HUES48 (cell line): ENCODE results near the gene UBE2J1.
"Not testable (repeated sequence)": the region's sequence is repeated elsewhere in the genome, so short reads cannot be mapped to it uniquely, and the experiment has no call there.

Experiments
- H3K27ac ChIP-seq: one replicate; pipeline ENCODE4 v1.7.0; 2013; ENCODE audit warnings: low read depth, low read length, inconsistent platforms
- H3K27me3 ChIP-seq: 2 replicates; pipeline ENCODE4 v1.6.1; 2013; ENCODE audit warnings: mild to moderate bottlenecking, low read length; ENCODE audit not compliant: control insufficient read depth, insufficient read depth
- H3K36me3 ChIP-seq: 2 replicates; pipeline ENCODE4 v1.6.1; 2013; ENCODE audit warnings: low read length; ENCODE audit not compliant: control insufficient read depth, insufficient read depth
- H3K4me1 ChIP-seq: 2 replicates; pipeline ENCODE4 v1.6.1; 2013; ENCODE audit warnings: mild to moderate bottlenecking, low read length; ENCODE audit not compliant: control insufficient read depth, insufficient read depth
- H3K4me3 ChIP-seq: 2 replicates; pipeline ENCODE4 v1.5.1; 2013; ENCODE audit warnings: mild to moderate bottlenecking, low read depth, low read length
- H3K9ac ChIP-seq: 2 replicates; pipeline ENCODE4 v1.6.1; 2013; ENCODE audit warnings: mild to moderate bottlenecking, low read depth, low read length, moderate library complexity
- H3K9me3 ChIP-seq: 2 replicates; pipeline ENCODE4 v1.6.1; 2013; ENCODE audit warnings: low read length; ENCODE audit not compliant: control insufficient read depth, insufficient read depth

UBE2J1 gene

DNA sequence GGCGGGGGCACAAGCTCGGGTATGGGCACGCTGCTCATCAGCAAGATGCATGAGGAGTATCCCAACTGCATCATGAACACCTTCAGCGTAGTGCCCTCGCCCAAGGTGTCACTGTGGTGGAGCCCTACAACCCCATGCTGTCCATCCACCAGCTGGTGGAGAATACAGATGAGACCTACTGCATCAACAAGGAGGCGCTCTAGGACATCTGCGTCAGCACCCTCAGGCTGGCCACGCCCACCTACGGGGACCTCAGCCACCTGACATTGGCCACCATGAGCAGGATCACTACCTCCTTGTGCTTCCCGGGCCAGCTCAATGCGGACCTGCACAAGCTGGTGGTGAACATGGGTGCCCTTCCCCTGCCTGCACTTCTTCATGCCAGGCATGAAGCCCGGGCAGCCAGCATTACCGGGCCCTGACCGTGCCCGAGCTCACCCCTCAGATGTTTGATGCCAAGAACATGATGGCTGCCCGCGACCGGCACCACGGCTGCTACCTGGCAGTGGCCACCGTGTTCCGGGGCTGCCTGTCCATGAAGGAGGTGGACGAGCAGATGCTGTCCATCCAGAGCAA is 50.2 kb downstream of the UBE2J1 start:
- Histone ChIP-seq H3K4me3 (no peak overlapping the region), H3K9ac (no peak overlapping the region), H3K36me3 (no peaks in the 10 kb centered on the region), H3K27ac (no peak overlapping the region), H3K27me3 (no peaks in the 10 kb centered on the region), H3K9me3 (no peaks in the 10 kb centered on the region), H3K4me1 (no peaks in the 10 kb centered on the region)

DNA sequence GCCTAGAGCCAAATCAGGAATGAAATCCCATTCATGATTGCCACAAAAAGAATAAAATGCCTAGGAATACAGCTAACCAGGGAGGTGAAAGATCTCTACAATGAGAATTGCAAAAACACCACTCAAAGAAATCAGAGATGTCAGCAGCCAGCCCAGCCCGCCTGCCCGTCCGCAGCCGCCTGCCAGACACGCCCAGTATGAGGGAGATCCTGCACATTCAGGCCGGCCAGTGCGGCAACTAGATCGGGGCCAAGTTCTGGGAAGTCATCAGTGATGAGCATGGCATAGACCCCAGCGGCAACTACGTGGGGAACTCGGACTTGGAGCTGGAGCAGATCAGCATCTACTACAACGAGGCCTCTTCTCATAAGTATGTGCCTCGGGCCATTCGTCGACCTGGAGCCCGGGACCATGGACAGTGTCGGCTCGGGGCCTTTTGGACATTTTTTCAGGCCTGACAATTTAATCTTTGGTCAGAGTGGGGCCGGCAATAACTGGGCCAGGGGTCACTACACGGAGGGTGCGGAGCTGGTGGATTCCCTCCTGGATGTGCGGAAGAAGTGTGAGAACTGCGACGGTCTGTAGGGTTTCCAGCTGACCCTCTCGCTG is 50.8 kb downstream of the UBE2J1 start:
- no peak overlapping the region for H3K27ac ChIP-seq
- H3K9me3 ChIP-seq = no peaks in the 10 kb centered on the region
- H3K36me3 ChIP-seq = no peaks in the 10 kb centered on the region
- H3K4me1 ChIP-seq = no peaks in the 10 kb centered on the region
- no peak overlapping the region for H3K4me3 ChIP-seq
- H3K27me3 ChIP-seq = no peaks in the 10 kb centered on the region
- H3K9ac ChIP-seq = no peak overlapping the region

DNA sequence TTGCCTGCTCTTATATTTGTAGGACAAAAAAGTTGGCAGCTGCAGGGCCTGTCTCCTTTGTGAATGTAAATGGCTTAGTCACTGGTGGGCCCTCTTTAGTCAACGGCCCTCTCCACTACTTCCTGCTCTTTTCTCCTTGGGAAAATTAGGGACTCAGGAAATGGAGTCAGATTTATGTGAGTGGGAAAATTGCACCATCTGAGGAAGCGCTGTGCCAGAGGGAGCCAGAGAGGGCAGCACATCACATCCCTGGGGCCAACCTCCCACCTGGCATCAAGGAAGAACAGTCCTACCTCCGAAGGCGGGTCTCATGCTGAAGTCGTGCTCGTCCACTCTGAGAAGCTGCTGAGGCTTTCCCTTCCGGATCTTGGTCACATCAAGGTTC is 53.1 kb downstream of the UBE2J1 start:
- H3K27me3 ChIP-seq = no peaks in the 10 kb centered on the region
- no peaks in the 10 kb centered on the region for H3K9me3 ChIP-seq
- no peaks in the 10 kb centered on the region for H3K4me1 ChIP-seq
- no peak overlapping the region for H3K9ac ChIP-seq
- peak overlapping the region; percentile 5 for H3K27ac ChIP-seq
- no peak overlapping the region for H3K4me3 ChIP-seq
- no peaks in the 10 kb centered on the region for H3K36me3 ChIP-seq

DNA sequence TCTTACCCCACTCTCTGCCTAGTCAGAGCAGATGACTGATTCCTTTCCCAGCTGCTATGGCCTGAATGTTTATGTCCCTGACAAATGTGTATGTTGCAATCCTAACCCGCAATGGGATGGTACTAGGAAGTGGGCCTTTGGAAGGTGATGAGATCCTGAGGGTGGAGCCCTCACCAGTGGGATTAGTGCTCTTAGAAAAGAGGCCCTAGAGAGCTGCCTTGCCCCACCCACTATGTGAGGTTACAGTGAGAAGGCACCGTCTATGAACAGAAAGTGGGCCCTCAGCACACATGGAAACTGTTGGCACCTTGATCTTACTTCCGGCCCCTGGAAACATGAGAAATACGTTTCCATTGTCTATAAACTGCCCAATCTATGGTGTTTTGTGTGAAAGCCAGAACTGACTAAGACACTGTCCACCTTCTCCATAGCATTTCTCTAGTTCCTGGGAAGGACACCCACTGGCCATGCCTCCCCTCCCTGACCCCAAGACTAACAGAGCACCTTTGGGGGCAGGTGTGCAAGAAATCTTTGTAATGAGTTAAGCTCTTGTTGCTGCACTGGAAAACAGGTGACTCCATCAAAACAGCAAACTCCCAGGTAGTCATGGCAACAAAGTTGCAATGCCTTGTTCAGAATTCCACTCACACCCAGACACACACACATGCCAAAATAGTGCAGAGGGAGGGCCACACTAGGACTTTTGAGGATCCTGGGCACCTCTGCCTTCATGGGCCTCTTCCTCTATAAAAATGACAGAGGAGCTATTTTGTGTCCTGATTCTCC is 53.6 kb downstream of the UBE2J1 start:
- no peak overlapping the region for H3K4me3 ChIP-seq
- no peaks in the 10 kb centered on the region for H3K4me1 ChIP-seq
- peak overlapping the region; percentile 5 for H3K27ac ChIP-seq
- H3K9ac ChIP-seq = no peak overlapping the region
- no peaks in the 10 kb centered on the region for H3K36me3 ChIP-seq
- H3K27me3 ChIP-seq = no peaks in the 10 kb centered on the region
- H3K9me3 ChIP-seq = no peaks in the 10 kb centered on the region

DNA sequence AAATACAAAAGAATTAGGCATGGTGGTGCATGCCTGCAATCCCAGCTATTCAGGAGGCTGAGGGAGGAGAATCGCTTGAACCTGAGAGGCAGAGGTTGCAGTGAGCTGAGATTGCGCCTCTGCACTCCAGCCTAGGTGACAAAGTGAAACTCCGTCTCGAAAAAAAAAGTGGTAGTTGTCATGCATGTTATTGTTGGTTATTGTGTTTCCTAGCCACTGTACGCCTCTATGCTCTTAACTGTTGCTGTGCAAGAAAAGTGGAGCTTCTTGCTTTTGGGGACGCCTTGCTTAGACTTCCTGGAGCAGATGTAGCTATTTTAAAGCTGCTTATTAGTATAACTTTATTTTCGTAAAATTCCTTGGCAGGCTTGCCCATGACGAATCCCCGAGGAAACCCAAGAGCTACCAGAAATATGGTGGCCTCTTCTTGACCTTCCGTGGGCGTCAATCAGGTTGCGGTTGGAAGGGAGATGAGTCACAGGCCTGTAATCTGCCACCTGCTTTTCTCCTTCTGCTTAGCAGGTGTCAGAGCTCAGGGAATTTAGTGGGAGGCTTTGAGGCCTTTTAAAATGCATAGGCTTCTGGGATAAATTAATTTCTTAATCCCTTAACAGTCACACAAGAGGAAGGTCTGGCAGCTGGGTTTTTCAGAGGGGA is 54.7 kb downstream of the UBE2J1 start:
- Histone ChIP-seq H3K27me3 (no peaks in the 10 kb centered on the region), H3K27ac (peak overlapping the region; percentile 50), H3K4me1 (no peaks in the 10 kb centered on the region), H3K9ac (no peak overlapping the region), H3K9me3 (no peaks in the 10 kb centered on the region), H3K4me3 (no peak overlapping the region), H3K36me3 (no peaks in the 10 kb centered on the region)

DNA sequence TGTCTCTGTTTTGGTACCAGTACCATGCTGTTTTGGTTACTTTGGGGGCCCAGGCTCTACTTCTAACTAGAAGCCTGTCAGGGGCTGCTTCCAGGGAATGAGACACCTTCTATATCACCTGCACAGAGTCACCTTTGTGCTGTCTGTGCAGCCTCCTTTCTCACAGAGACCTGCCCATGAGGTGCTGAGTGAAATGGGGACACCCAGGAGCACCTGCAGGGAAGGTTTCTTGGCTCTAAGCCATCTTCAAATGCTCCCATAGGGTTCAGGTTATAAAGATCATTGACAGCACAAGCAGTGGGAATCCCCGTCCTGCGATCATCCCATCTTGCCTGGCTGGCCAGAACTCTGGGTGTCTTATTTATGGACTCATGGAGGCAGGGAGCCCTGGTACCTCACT is 56.5 kb downstream of the UBE2J1 start:
- no peaks in the 10 kb centered on the region for H3K27me3 ChIP-seq
- no peak overlapping the region for H3K27ac ChIP-seq
- no peaks in the 10 kb centered on the region for H3K9me3 ChIP-seq
- no peaks in the 10 kb centered on the region for H3K36me3 ChIP-seq
- H3K4me3 ChIP-seq = no peak overlapping the region
- no peaks in the 10 kb centered on the region for H3K4me1 ChIP-seq
- no peak overlapping the region for H3K9ac ChIP-seq

DNA sequence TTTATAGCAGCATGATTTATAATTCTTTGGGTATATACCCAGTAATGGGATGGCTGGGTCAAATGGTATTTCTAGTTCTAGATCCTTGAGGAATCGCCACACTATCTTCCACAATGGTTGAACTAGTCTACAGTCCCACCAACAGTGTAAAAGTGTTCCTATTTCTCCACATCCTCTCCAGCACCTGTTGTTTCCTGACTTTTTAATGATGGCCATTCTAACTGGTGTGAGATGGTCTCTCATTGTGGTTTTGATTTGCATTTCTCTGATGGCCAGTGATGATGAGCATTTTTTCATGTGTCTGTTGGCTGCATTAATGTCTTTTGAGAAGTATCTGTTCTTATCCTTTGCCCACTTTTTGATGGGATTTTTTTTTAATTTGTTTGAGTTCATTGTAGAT is 57.4 kb downstream of the UBE2J1 start:
- H3K9me3 ChIP-seq, H3K27ac ChIP-seq, H3K4me3 ChIP-seq, H3K4me1 ChIP-seq, H3K9ac ChIP-seq, H3K27me3 ChIP-seq, H3K36me3 ChIP-seq: not testable (repeated sequence)

DNA sequence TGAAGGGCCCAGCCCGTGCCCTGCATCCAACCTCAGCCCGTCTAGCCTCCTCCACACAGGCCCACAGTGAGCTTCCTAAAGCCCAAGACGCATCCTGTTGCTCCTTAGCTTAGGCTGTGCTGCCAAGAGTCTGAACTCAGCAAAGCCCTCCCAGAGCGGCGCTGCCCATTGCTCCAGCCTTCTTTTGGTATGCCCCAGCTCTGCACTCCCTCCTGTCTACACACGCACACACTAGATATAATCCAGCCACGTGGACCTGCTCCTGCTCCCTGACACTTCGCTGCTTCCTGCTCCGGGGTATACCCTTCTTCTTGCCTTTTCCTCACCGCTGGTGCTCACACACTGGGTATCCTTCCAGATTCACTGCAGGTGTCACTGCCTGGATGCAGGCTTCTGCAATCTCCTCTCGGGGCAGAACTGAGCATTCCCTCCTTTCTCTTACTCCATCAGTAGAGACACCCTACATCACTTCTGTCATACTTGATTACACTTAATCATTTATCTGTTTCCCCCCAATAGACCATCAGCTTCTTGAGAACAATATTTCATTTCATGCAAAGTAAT is 61.2 kb downstream of the UBE2J1 start:
- H3K27me3 ChIP-seq = no peaks in the 10 kb centered on the region

DNA sequence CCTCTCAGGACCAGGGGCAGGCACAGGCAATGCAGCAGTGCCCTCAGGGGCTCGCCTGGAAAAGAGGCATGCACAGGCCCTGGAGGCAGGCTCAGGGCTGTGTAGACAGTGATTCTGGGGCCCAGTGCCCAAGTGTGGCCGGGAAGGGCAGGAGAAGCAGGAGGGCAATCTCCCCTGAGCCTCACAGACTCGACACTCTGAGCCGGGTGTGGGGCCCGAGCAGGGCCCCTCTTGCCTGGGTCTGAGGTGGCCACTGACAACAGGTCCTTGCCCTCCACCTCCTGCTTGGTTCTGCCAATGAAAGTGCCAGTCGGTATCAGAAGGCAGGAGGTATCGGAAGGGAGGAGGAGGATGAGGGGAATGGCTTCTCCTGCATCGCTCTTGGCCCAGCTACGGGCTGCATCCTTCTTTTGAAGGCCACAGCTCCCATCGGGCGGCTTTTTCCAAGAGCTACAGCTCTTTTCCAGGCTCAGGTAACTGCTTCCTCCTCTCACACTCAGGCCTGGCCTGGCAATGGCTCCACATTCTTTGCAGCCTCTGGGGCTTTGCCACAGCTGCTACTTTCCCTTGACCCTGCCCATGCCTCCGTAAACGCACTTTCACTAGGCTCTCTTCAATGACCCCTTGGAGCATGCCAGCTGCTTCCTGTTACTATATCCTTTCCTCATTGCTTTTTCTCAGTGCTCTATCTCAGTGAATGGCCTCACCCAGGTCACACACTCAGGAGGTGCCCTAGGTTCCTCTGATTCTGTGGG is 61.9 kb downstream of the UBE2J1 start:
- H3K27me3 ChIP-seq = no peaks in the 10 kb centered on the region
- H3K4me3 ChIP-seq = no peak overlapping the region
- H3K4me1 ChIP-seq = 0 out of 2 replicates have a peak, but pooled peaks cover under 1% of the 10 kb centered on the region
- no peak overlapping the region for H3K9ac ChIP-seq
- H3K27ac ChIP-seq = no peak overlapping the region
- no peaks in the 10 kb centered on the region for H3K36me3 ChIP-seq
- no peaks in the 10 kb centered on the region for H3K9me3 ChIP-seq

More for the DNA sequence above, 61.2 kb downstream of the UBE2J1 start:
- no peak overlapping the region for H3K9ac ChIP-seq
- no peaks in the 10 kb centered on the region for H3K9me3 ChIP-seq
- H3K4me1 ChIP-seq = no peaks in the 10 kb centered on the region
- no peaks in the 10 kb centered on the region for H3K36me3 ChIP-seq
- H3K4me3 ChIP-seq = no peak overlapping the region
- no peak overlapping the region for H3K27ac ChIP-seq

DNA sequence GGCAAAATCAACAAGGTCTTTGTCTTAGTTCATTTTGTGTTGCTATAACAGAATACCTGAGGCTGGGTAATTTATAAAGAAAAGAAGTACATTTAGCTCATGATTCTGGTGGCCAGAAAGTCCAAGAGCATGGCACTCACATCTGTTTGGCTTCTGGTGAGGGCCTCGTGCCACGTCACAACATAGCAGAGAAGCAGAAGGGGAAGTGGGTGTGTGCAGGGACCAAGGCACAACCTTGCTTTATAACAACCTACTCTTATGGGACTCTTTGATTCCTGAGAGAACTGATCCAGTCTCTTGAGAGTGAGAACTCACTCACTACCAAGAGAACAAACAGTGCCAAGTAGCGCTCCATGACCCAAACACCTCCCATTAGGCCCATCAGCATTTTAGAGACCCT is 62.8 kb downstream of the UBE2J1 start:
- Histone ChIP-seq H3K9ac (no peak overlapping the region), H3K4me3 (no peak overlapping the region), H3K36me3 (no peaks in the 10 kb centered on the region), H3K27me3 (no peaks in the 10 kb centered on the region), H3K9me3 (no peaks in the 10 kb centered on the region), H3K27ac (no peak overlapping the region), H3K4me1 (0 out of 2 replicates have a peak, but pooled peaks cover 2% of the 10 kb centered on the region)
